Measurements from ENCODE around the gene SAA1. TPM values are rescaled to one million over a fixed set of nuclear protein-coding genes. Genes with fewer than 3 reads are reported as not detected.

Gene SAA1
- 10 to 100 TPM in 1 of 5 donors, 1 to 10 TPM in 2, not detected in 2; 7.6 to 12.9 (median 9.4) TPM for total RNA-seq
- total RNA-seq (2013): not detected
- total RNA-seq: 0 reads per million in 29 experiments

DNA sequence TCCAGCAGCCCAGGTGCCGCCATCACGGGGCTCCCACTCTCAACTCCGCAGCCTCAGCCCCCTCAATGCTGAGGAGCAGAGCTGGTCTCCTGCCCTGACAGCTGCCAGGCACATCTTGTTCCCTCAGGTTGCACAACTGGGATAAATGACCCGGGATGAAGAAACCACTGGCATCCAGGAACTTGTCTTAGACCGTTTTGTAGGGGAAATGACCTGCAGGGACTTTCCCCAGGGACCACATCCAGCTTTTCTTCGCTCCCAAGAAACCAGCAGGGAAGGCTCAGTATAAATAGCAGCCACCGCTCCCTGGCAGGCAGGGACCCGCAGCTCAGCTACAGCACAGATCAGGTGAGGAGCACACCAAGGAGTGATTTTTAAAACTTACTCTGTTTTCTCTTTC, at the start of gene SAA1:
TSS of gene SAA1 (plus strand) at position 316 of the 400 bp plus-strand sequence. CDS start 624 bp downstream, outside the sequence.
- 49% methylated on average over 5 of the region's 8 CpGs for WGBS (ENCODE audit: insufficient coverage)

DNA sequence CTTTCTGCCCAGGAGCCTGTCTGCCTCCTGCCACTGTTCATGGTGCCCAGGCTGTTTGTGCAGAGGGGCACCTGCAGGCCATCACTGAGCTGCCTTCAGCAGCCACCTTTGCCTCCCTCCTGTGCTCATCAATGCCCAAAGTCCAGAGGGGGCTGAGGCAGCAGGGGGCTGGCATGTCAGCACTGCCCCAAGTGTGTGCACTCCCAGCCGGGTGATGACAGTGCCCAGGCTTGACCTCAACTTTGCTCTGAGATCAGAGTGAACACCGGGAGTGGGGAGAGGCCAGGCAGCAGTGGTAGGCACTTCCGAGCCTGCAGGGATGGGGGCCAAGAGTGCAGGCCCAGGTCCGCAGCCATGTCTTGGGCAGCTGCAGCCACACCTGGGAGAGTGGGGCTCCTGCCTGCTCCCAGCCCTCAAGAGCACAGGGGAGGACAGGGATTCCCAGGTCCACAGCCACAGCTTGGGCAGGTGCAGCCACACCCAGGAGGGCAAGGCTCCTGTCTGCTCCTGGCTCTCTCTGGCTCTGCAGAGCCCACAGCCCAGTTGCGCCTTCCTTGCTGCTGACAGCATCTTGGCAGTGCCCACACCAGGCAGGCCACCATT, 44.7 kb upstream of the SAA1 start:
- ATAC-seq (replicated peaks in 1 of 4) (no peak), DNase-seq (no peak)
- WGBS (ENCODE audit: insufficient coverage): 73% methylated on average over 5 of the region's 5 CpGs
- ChIA-PET POLR2A (no interaction called here), CTCF (no interaction called here)
- Histone ChIP-seq H3K4me1 (ENCODE audit: control insufficient read depth in 1 of 2, extremely low read depth in 1 of 2, insufficient read depth in 2 of 2, low read length in 2 of 2) (no peaks in the 10 kb centered on the region), H3K27me3 (replicated peaks in 1 of 2; ENCODE audit: control insufficient read depth in 2 of 2, extremely low read depth in 1 of 2, insufficient read depth in 2 of 2, low read length in 1 of 2) (peaks cover 0 to 3% of the 10 kb centered on the region in 2 experiments), H3K9me3 (no peaks in the 10 kb centered on the region), H3K27ac (ENCODE audit: low read length) (no peak overlapping the region), H3K36me3 (ENCODE audit: control insufficient read depth in 2 of 2, extremely low read depth in 1 of 2, insufficient read depth in 1 of 2, low read length in 1 of 2) (no peaks in the 10 kb centered on the region), H3K4me3 (ENCODE audit: control insufficient read depth in 1 of 2, extremely low read depth in 1 of 2, low read length in 1 of 2) (no peak overlapping the region)
- Mint-ChIP-seq H3K27ac (no peak overlapping the region), H3K27me3 (peaks cover 11% of the 10 kb centered on the region in 2 donors), H3K4me1 (no peaks in the 10 kb centered on the region), H3K36me3 (no peaks in the 10 kb centered on the region), H3K9me3 (peaks cover 0 to 6% (median 0%) of the 10 kb centered on the region in 3 donors), H3K4me3 (no peak overlapping the region)

More for the DNA sequence above, at the start of gene SAA1:
- no peaks in the 10 kb centered on the region for H3K27me3 ChIP-seq (replicated peaks in 1 of 2; ENCODE audit: control insufficient read depth in 2 of 2, extremely low read depth in 1 of 2, insufficient read depth in 2 of 2, low read length in 1 of 2)
- no peak within 1 kb of the TSS for H3K4me3 ChIP-seq (ENCODE audit: control insufficient read depth in 1 of 2, extremely low read depth in 1 of 2, low read length in 1 of 2)
- no peak within 1 kb of the TSS for H3K4me3 Mint-ChIP-seq
- peaks cover 0 to 3% (median 2%) of the 10 kb centered on the region in 3 donors for H3K4me1 Mint-ChIP-seq
- ChIA-PET POLR2A (no interaction called here), CTCF (interaction anchor here in 1 of 2 donors (0.6 kb wide), 1 partner anchor 358 kb away, joined by 4 read pairs; no protein-coding TSS in a partner anchor)
- ATAC-seq (replicated peaks in 1 of 4) (no peak), DNase-seq (no peak)
- no peaks in the 10 kb centered on the region for H3K27me3 Mint-ChIP-seq
- no peaks in the 10 kb centered on the region for H3K36me3 Mint-ChIP-seq
- H3K27ac ChIP-seq (ENCODE audit: low read length): no peak within 1 kb of the TSS
- no peak within 1 kb of the TSS for H3K27ac Mint-ChIP-seq
- H3K4me1 ChIP-seq (ENCODE audit: control insufficient read depth in 1 of 2, extremely low read depth in 1 of 2, insufficient read depth in 2 of 2, low read length in 2 of 2): peaks cover 0 to 6% of the 10 kb centered on the region in 2 experiments
- no peaks in the 10 kb centered on the region for H3K9me3 Mint-ChIP-seq
- no peaks in the 10 kb centered on the region for H3K9me3 ChIP-seq
- no peaks in the 10 kb centered on the region for H3K36me3 ChIP-seq (ENCODE audit: control insufficient read depth in 2 of 2, extremely low read depth in 1 of 2, insufficient read depth in 1 of 2, low read length in 1 of 2)

DNA sequence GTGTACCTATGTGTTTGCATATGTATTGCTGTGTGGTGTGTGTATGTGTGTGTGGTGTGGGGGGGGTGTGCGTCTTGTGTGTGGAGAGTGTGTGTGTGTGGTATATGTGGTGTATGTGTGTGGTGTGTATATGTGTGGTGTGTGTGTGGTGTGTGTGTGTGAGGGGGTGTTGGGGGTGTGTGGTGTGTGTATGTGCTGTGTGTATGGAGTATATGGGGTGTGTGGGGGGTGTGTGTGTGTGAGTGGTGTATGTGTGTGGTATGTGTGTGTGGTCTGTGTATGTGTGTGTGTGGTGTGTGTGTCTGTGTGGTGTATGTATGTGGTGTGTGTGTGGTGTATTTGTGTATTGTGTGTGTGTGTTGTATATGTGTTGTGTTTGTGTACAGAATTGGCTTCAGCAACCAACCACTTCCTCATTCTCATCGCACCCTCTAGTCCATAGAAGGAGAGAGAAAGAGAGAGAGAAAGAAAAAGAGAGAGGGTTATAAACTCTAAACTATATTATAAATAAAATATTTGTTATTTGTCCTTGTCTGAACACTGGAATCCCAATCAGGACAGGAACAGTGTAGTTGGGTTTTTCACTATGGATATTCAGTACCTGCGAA, 43.1 kb upstream of the SAA1 start:
- Mint-ChIP-seq H3K27ac (no peak overlapping the region), H3K36me3 (no peaks in the 10 kb centered on the region), H3K9me3 (no peaks in the 10 kb centered on the region), H3K27me3 (peaks cover 5 to 6% of the 10 kb centered on the region in 2 donors), H3K4me1 (no peaks in the 10 kb centered on the region), H3K4me3 (no peak overlapping the region)
- WGBS (ENCODE audit: insufficient coverage): 100% methylated on average over 1 of the region's 3 CpGs
- Histone ChIP-seq H3K36me3 (ENCODE audit: control insufficient read depth in 2 of 2, extremely low read depth in 1 of 2, insufficient read depth in 1 of 2, low read length in 1 of 2) (no peaks in the 10 kb centered on the region), H3K27ac (ENCODE audit: low read length) (no peak overlapping the region), H3K27me3 (replicated peaks in 1 of 2; ENCODE audit: control insufficient read depth in 2 of 2, extremely low read depth in 1 of 2, insufficient read depth in 2 of 2, low read length in 1 of 2) (peaks cover 0 to 3% of the 10 kb centered on the region in 2 experiments), H3K4me1 (ENCODE audit: control insufficient read depth in 1 of 2, extremely low read depth in 1 of 2, insufficient read depth in 2 of 2, low read length in 2 of 2) (no peaks in the 10 kb centered on the region), H3K4me3 (ENCODE audit: control insufficient read depth in 1 of 2, extremely low read depth in 1 of 2, low read length in 1 of 2) (no peak overlapping the region), H3K9me3 (no peaks in the 10 kb centered on the region)
- DNase-seq (no peak), ATAC-seq (replicated peaks in 1 of 4) (no peak)
- ChIA-PET CTCF (interaction anchor here in 1 of 2 donors (0.7 kb wide), 1 partner anchor 242 kb away, joined by 4 read pairs; no protein-coding TSS in a partner anchor), POLR2A (no interaction called here)

DNA sequence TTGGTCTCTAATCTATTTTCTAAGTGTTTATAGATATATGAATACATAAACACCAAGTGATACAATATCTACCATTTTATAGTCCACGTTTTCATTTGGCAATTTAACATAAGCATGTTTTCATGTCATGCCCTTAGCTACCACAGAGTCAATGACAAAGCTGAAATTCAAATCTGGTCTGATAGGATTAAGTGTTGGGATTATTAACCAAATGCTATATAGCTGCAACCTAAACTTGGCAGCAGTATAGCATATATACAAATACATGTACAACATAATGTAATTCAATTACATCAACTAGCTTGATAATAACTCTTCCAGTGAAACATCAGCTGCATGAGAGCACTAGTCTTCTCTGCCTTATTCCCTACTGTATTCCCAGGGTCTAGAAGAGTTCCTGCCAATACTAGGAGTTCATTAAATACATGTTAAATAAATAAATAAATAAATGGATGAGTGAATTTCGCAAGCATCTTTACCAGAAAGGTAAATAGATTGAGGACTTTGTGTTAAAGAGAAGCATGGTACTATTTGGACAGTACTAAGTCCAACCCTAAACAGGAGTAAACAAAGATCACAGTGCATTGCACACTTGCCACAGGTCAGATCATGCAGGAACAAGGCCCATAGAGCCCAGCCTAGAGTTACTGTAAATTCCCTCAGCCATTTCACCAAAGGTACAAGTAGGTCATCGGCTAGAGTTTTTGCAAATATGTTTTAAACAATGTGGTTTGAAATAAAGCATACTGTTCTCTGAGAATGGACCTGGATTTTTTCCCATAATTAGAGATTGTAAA, 42.3 kb upstream of the SAA1 start:
- Mint-ChIP-seq H3K4me3 (no peak overlapping the region), H3K9me3 (no peaks in the 10 kb centered on the region), H3K4me1 (no peaks in the 10 kb centered on the region), H3K36me3 (no peaks in the 10 kb centered on the region), H3K27me3 (peaks cover 5 to 6% of the 10 kb centered on the region in 2 donors), H3K27ac (no peak overlapping the region)
- Histone ChIP-seq H3K36me3 (ENCODE audit: control insufficient read depth in 2 of 2, extremely low read depth in 1 of 2, insufficient read depth in 1 of 2, low read length in 1 of 2) (no peaks in the 10 kb centered on the region), H3K9me3 (no peaks in the 10 kb centered on the region), H3K4me1 (ENCODE audit: control insufficient read depth in 1 of 2, extremely low read depth in 1 of 2, insufficient read depth in 2 of 2, low read length in 2 of 2) (no peaks in the 10 kb centered on the region), H3K27me3 (replicated peaks in 1 of 2; ENCODE audit: control insufficient read depth in 2 of 2, extremely low read depth in 1 of 2, insufficient read depth in 2 of 2, low read length in 1 of 2) (peaks cover 0 to 3% of the 10 kb centered on the region in 2 experiments), H3K4me3 (ENCODE audit: control insufficient read depth in 1 of 2, extremely low read depth in 1 of 2, low read length in 1 of 2) (no peak overlapping the region), H3K27ac (ENCODE audit: low read length) (no peak overlapping the region)
- ChIA-PET POLR2A (no interaction called here), CTCF (no interaction called here)
- DNase-seq: no peak
- no CpG with 5 or more reads among the region's 3 CpGs for WGBS (ENCODE audit: insufficient coverage)
- ATAC-seq (replicated peaks in 1 of 4): no peak

DNA sequence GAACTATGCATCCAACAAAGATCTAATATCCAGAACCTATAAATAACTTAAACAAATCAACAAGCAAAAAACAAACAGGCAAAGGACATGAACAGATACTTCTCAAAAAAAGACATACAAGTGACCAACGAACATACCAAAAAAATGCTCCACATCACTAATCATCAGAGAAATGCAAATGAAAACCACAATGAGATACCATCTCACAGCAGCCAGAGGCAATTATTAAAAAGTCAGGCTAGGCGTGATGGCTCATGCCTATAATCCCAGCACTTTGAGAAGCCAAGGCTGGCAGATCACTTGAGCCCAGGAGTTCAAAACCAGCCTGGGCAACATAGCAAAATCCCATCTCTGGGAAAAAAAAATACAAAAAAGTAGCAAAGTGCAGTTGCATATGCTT, 40.2 kb upstream of the SAA1 start:
- Mint-ChIP-seq H3K36me3 (no peaks in the 10 kb centered on the region), H3K4me3 (no peak overlapping the region), H3K9me3 (no peaks in the 10 kb centered on the region), H3K4me1 (no peaks in the 10 kb centered on the region), H3K27ac (no peak overlapping the region), H3K27me3 (peaks cover 5 to 6% of the 10 kb centered on the region in 2 donors)
- H3K27ac ChIP-seq (ENCODE audit: low read length): no peak overlapping the region
- H3K4me1 ChIP-seq (ENCODE audit: control insufficient read depth in 1 of 2, extremely low read depth in 1 of 2, insufficient read depth in 2 of 2, low read length in 2 of 2): no peaks in the 10 kb centered on the region
- peaks cover 0 to 3% of the 10 kb centered on the region in 2 experiments for H3K27me3 ChIP-seq (replicated peaks in 1 of 2; ENCODE audit: control insufficient read depth in 2 of 2, extremely low read depth in 1 of 2, insufficient read depth in 2 of 2, low read length in 1 of 2)
- CTCF ChIA-PET: interaction anchor here in 1 of 2 donors (0.7 kb wide), 1 partner anchor 258 kb away, joined by 3 read pairs; no protein-coding TSS in a partner anchor
- POLR2A ChIA-PET: no interaction called here
- DNase-seq (no peak), ATAC-seq (replicated peaks in 1 of 4) (no peak)
- WGBS (ENCODE audit: insufficient coverage): 44% methylated on average over 2 of the region's 2 CpGs
- no peak overlapping the region for H3K4me3 ChIP-seq (ENCODE audit: control insufficient read depth in 1 of 2, extremely low read depth in 1 of 2, low read length in 1 of 2)
- H3K9me3 ChIP-seq: no peaks in the 10 kb centered on the region
- H3K36me3 ChIP-seq (ENCODE audit: control insufficient read depth in 2 of 2, extremely low read depth in 1 of 2, insufficient read depth in 1 of 2, low read length in 1 of 2): no peaks in the 10 kb centered on the region

DNA sequence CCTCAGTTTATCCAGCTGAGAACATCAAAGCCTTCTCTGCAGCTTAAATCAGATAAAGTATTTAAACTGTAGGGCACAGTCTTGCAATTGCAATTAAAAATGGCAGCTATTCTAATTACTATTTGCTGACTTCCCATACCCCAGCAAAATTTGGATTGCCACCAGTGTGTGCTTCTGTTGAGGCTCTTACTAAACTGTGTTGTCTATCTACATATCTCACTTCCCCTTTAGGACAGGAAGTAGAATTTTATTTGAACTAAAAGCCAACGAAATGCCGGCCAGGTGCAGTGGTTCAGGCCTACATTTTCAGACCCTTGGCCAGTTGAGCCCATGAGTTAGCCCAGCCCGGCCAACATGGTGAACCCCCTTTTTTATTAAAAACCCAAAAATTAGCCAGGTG, 36.6 kb upstream of the SAA1 start:
- no peaks in the 10 kb centered on the region for H3K4me1 ChIP-seq (ENCODE audit: control insufficient read depth in 1 of 2, extremely low read depth in 1 of 2, insufficient read depth in 2 of 2, low read length in 2 of 2)
- Mint-ChIP-seq H3K36me3 (no peaks in the 10 kb centered on the region), H3K4me1 (no peaks in the 10 kb centered on the region), H3K27ac (no peak overlapping the region), H3K4me3 (no peak overlapping the region), H3K9me3 (no peaks in the 10 kb centered on the region), H3K27me3 (peaks cover 6 to 16% of the 10 kb centered on the region in 2 donors)
- POLR2A ChIA-PET: no interaction called here
- H3K4me3 ChIP-seq (ENCODE audit: control insufficient read depth in 1 of 2, extremely low read depth in 1 of 2, low read length in 1 of 2): no peak overlapping the region
- H3K9me3 ChIP-seq: no peaks in the 10 kb centered on the region
- CTCF ChIA-PET: no interaction called here
- peaks cover 0 to 7% of the 10 kb centered on the region in 2 experiments for H3K27me3 ChIP-seq (replicated peaks in 1 of 2; ENCODE audit: control insufficient read depth in 2 of 2, extremely low read depth in 1 of 2, insufficient read depth in 2 of 2, low read length in 1 of 2)
- H3K27ac ChIP-seq (ENCODE audit: low read length): no peak overlapping the region
- no CpG with 5 or more reads among the region's 3 CpGs for WGBS (ENCODE audit: insufficient coverage)
- H3K36me3 ChIP-seq (ENCODE audit: control insufficient read depth in 2 of 2, extremely low read depth in 1 of 2, insufficient read depth in 1 of 2, low read length in 1 of 2): no peaks in the 10 kb centered on the region
- ATAC-seq (replicated peaks in 1 of 4) (no peak), DNase-seq (no peak)
